Epidermal melanocyte (primary cell): ENCODE data around the gene LSR.

Experiments
- DNase-seq: peaks from one replicate; pipeline ENCODE4 v3.0.0; 2011; ENCODE audit warnings: low spot score; ENCODE audit not compliant: insufficient read length

Gene LSR

DNA sequence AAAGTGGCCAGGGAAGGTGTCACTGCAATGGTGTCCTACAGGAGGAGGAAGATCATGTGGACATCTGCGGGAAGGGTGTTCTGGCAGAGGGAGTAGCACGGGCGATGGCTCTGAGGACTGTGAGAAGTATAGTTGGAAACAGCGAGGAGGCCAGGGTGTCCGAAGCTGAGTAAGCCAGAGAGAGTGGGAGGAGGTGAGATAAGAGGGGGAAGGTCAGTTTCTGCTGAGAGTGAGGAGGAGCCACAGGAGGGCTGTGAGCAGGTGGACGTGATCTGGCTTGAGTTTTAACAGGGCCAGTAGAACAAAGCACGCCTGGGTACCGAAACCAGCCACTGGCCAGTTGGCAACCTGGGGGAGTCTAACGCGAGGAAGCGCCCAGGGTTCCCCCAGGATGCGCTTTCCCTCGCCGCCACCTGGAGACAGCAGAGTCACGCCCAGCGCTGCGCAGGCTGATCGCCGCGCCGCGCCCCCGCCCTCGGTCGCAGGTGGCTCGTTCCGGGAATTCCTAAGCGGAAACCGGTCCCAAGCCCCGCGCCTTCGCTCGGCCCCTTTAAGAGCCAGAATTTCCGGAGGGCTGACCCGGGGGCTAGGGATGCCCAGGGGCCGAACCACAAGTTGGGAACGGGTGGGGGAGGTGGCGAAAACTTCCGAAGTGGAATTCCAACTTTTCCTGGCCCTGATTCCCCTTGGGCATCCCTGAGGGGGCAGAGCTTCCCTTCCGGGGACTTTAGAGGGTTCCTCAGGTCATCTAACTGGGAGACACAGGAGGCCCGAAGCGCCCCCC lies 1.1 kb upstream of the LSR start:
- DNase-seq: no peak

DNA sequence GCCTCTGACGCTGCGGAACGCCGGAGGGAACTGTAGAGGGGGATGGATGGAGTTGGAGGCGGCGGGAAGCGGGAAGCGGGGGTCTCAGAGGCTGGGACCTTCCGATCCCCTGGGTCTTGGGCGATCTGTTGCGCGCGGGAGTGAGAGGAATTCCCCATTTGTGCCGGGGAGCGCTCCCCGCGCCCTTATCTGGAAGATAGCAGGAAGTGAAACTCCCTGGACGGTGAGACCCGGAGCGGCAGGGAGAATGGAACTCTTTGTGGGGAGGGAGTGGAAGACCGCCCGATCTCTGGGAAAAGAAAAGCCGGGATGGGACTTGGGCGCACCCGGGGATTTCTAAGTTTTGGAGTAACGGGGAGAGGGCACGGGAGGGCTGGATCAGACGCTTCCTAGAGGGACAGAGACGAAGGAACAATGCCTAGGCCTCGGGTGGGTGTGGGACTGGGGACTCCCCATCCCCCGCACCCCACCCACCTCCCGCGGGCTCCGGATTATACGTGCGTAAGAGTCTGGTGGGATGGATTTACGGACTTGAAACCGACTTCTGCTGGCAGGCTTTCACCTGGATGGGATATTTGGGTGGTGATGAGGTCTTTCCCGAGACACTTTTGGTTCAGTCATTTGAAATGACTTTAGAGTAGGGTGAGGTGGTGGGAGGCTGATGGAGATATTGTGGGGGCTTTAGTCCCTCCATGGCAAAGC lies 495 bp downstream of the LSR start:
- DNase-seq: no peak

DNA sequence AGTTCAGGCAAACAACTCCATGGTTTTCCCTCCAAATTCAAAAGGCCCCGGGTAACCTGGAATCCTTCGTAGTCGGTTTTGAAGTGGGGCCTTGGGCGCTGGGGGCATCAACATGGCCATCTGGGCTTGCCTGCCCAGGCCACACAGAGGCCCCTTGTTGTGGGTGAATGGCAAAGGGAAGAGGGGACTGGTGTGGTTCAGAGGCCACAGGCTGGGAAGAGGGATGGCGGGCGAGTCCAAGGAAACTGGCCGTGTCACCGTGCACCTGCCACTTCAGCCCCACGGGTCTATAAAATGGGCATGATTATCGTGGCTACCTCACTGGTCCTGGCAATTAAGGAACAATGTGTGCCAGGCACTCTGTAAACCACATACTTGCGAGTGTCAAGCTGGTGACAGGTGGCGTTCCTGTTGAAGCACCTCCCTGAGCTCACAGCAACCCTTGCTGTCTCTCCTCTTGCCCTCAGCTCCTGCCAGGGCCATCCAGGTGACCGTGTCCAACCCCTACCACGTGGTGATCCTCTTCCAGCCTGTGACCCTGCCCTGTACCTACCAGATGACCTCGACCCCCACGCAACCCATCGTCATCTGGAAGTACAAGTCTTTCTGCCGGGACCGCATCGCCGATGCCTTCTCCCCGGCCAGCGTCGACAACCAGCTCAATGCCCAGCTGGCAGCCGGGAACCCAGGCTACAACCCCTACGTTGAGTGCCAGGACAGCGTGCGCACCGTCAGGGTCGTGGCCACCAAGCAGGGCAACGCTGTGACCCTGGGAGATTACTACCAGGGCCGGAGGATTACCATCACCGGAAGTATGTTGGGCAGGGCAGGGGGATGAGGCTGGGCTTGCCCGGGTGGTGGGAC lies 1.3 kb downstream of the LSR start:
- no peak for DNase-seq

DNA sequence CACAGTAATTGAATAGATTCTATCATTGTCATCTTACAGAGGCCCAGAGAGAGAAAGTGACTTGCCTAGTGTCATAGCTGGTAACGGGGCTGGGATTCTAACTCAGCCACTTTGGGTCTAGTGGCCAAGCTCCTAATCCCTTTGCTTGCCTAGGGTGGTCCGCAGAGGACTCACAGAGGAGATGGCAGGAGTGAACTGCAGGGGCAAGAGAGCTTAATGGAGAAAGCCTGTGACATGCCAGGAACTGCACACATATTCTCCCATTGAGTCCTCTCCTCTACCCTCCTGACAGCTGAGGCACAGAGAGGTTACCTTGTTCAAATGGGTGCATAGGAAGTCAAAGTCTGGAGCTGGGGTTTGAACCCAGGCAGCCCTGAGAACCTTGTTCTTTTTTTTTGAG lies 2.7 kb downstream of the LSR start:
- no peak for DNase-seq

DNA sequence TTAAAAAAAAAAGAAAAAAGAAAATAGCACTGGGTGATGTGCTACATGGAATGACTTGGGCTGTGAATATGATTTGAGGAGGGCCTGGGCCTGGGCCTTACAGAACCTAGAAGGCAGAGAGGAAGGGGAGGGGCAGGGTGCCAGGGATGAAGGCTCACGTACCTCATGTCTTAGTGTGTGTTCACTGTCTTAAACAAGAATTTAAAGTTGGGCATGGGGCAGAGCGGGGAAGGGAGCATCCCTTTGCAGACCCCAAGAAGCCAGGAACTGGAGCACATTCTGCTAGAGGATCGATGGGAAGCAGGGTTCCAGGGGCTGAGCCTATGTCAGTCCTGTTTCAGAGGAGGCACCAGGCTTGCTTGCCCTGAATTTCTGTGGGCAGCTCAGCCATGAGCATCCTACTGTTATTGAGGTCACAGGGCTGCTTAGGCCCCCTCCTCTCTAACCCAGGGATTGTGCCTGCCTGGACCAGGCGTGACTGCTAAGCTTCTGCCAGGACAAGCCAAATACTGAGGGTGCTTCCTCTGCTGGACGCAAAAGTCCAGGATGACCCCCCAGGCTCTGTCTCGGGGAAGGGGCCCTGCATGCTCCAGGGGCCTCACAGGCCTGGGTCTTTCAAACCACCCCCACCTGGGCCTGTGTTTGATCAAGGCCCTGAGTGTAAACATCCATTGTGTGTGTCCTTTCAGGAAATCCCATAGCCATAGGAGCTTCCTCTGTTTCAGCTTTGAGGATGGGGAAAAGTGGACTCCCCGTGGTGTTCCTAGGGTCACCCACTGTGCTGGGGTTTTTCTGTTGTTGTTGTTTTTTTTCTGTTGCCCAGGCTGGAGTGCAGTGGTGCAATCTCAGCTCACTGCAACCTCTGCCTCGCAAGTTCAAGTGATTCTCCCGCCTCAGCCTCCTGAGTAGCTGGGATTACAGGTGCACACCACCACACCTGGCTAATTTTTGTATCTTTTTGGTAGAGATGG lies 4.8 kb downstream of the LSR start:
- no peak for DNase-seq

DNA sequence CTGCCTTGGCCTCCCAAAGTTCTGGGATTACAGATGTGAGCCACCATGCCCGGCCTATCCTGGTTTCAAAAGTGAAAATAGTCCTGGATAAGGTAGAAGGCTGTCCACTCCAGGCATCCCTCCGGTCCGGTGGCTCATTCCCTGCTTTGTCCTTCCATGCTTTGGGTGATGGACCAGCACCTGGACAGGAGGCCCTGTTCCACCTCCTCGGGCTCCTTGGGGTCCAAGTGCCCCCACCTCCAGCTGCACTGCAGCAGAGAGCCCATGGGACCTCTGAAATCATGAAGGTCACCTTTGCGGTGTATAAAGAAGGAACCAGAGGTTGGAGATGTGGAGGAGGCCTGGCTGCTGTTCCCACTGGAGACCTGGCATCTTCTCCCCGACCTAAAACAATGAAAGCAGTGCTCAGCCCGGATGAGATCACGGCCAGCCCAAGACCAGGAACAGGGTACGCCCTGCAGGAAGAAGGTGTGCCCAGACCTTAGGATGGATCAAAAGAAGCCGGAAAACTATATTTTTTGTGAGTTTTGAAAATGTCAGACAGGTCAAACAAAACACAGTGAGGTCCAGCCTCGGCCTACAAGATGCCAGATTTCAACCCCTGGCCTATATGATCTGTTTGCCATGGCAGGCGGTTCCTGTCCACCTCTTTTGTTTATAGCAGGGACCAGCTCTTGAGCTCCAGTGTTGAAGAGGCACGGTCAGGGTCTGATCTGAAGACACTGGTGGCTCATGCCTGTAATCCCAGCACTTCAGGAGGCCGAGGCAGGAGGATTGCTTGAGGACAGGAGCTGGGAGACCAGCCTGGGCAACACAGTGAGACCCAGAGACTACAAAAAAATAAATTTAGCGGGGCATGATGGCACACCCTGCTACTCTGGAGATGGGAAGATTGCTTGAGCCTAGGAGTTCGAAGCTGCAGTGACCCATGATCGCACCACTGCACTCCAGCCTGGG lies 5.8 kb downstream of the LSR start:
- no peak for DNase-seq

DNA sequence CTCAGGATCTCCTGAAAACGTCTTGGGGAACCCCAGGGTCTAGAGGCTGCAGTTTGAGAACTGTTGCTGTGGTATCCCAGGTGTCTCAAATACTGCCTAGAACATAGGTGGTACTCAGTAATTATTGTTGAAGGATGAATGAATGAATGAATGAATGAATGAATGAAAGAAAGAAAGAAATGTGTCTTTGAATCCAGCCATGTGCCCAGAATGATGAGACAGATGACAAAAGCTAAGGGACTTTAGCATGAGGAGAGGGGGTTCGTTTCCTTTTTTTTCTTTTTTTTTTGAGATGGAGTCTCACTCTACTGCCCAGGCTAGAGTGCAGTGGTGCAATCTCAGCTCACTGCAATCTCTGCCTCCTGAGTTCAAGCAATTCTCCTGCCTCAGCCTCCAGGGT lies 7.8 kb downstream of the LSR start:
- no peak for DNase-seq

DNA sequence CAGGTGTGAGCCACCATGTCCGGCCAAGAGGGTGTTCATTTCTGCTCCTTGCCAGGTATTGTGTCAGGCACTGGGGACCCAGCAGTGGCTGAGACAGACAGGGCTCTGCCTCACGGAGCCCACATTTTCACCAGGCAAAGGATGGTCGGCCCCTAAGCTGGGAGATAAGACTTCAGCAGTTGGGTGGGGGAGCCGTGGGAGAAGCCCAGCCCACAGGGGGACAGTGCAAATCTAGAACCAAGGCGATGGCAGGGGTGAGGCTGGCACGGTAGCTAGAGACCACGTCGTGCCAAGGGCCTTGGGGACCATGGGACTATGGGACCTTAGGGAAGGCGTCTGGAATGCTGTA lies 8.3 kb downstream of the LSR start:
- no peak for DNase-seq

DNA sequence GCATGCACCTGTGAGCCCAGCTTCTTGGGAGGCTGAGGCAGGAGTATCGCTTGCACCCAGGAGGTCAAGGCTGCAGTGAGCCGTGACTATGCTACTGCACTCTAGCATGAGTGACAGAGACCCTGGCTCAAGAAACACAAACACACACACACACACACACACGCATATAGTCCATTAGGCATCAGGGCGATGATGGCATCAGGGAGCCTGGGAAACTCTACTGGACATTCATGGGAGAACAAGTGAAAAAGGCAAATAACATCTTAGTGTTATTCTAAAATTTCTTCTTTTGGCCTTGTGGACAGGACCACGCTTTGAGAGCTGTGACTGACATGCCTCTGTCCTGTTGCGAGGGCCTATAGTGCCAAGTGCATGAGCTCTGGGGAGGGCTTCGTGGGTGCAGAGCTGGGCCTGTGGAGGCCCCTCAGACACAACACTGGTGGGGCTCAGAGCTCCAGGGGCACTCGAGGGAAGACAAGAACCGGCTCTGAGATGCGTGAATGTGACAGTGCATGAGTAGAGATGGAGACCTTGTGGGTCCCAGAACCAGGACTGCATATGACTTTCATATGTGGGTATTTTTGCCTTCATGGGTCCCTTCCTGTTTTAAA lies 12.0 kb downstream of the LSR start:
- no peak for DNase-seq

DNA sequence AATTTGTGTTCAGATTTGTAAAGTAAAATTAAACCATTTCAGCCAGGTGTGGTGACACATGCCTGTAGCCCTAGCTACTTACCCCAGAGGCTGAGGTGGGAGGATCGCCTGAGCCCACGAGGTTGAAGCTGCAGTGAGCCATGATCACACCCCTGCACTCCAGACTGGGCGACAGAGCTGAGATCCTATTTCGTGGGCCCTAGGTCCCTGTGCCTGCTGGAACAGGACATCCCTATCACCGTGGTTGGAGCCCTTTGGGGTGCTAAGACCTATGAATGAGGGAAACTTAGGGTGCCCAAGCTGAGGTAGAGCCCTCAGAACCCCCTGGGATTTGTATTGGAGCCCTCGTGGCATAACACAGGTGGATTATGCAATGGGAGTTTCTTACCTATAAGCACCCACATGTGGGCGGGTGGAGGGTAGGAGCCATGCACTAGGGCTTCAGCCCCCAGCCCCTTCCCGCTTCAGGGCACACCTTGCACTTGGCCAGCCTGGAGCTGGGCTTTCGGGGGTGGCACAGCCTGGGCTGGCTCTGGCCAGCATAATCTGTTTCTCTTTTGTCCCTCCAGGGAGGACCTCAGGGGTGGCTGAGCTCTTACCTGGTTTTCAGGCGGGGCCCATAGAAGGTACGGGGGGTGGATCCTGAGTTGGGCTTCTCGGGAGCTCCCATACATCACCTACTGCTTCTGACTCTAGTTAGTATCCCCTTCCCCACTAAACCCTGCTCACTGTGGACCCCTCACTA lies 12.7 kb downstream of the LSR start:
- DNase-seq: no peak

DNA sequence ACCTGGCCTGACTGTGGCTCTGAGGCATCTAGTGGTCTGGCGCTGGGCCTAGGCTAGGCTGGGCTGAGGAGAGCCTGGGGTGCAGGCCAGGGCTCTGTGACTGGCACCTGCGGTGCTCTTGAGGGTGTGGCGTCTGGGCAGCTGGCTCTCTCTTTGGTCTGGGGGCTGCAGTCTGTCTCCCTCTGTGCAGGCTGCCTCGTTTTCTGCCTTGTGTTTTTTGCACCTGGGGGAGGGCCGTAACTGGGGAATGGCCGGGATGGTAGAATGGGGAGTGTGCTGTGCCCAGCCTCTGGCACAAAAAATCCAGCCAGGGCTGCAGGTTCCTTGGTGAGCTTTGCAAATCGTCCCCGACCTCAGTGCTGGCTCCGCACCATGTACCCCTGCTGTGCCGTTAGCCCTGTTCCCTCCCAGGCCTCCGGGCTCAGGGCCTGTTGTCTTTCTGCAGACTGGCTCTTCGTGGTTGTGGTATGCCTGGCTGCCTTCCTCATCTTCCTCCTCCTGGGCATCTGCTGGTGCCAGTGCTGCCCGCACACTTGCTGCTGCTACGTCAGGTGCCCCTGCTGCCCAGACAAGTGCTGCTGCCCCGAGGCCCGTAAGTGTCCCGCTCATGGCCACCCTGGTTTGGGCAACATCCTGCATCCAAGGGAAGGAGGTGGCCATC lies 13.4 kb downstream of the LSR start:
- DNase-seq: no peak

DNA sequence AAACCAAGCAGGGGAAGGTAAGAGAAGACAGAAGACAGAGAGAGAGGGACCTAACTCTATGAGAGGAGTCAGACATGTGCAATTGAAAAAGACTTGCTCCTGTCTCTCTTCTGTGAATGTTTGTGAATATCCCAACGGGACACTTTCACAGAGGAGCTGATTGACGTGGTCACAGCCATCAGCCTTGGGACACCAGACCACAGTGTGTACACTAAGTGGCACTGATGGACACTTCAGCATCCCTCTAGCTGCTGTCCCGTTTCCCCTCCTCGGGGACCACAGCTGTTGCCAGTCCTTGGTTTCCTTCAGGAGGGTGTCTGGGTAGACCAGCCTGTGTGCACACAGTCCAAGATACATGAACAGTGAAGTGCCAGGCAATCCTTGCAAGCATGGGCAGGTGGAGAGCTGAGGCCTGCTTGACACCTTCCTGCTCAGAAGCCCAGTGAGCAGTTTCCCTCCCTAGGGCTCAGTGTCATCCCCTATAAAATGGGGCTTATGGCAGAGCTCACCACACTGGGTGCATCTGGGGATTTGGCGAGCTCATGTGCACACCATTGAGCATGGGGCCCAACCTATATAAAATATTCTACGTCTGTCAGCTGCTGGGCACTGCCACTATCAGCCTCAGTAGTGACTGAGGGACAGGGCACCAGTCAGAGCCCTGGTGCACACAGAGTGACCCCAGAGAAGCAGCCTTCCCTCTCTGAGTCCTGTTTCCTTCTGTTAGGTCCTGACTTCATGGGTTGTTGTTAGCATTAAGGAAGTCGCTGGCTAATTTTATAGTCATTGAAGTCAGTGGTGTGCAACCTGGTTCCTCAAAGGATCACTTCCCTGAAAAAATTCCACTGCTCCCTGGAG lies 15.7 kb downstream of the LSR start:
- no peak for DNase-seq

DNA sequence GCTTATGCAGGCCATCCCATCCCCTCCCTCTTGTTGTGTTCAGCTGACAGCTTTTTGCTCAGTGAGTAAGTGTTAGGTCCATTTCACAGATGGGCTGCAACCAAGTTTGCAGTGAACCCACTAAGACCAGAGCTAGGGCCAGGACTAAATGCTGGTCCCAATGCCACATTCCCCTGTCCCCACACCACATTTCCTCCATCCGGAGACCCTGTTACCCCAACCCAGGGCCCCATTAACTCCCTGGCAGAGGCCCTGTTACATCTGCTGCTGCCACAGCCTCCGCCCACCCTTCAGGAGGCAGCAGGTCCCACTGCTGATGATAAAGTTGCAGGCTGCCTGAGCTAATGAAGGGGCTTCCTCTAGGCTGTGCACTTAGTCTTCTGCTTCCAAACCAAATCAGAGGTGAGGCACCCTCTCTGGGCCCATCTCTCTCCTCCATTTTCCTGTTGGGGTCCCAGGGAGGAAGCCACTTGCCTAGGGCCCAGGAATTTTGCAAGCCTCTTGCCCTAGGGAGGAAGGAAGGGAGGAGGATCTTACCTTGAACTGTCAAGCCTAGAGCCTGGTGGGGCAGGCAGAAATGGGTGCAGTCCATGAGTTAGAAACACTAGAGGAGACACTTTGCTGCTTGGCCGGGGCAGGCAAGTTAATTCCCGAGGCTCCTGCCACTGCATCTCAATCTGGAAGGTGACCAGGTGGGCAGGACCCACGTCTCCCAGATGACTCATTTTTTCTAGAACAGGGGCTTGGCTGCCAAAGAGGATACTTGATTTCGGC lies 16.5 kb downstream of the LSR start:
- no peak for DNase-seq

DNA sequence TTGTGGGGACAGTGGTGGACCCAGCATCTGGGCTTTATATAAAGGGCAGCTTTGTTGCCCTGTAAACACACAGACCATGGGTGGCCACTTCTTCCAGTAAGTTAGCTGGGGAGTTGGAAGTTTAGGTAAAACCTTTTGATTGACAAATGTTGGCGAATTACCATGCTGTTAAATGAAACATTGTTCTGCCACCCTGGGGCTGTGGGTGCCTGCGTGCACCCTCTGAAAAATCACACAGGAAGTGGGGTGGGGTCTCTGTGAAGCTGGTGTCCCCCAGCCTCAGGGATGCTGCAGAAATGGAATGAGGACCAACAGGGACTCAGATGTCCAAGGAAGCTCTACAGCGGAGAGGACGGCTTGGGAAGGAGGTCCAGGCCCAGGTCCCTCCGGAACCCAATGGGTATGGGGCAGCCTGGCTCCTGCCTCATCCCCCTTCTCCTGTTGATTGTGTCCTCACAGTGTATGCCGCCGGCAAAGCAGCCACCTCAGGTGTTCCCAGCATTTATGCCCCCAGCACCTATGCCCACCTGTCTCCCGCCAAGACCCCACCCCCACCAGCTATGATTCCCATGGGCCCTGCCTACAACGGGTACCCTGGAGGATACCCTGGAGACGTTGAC lies 17.2 kb downstream of the LSR start:
- no peak for DNase-seq

DNA sequence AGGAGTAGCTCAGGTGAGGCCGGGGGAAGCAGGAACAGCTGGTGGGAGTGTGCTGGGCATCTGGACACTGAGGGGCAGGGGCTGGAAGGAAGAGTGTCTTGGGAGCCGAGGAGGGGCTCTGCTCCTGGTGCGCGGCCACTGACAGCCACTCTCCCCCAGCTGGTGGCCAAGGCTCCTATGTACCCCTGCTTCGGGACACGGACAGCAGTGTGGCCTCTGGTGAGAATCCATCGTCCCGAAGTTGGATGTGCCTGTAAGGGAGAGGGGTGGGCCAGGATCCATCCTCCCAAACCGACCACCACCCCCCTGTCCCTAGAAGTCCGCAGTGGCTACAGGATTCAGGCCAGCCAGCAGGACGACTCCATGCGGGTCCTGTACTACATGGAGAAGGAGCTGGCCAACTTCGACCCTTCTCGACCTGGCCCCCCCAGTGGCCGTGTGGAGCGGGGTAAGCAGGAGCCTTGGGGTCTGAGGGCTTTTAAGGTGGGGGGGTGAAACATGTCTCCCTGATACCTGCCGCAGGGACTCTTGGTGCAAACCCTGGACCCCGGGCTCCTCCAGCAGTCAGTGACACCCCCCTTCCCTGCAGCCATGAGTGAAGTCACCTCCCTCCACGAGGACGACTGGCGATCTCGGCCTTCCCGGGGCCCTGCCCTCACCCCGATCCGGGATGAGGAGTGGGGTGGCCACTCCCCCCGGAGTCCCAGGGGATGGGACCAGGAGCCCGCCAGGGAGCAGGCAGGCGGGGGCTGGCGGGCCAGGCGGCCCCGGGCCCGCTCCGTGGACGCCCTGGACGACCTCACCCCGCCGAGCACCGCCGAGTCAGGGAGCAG lies 17.9 kb downstream of the LSR start:
- no peak for DNase-seq
